Karpas-422 (cell line): ENCODE data around the gene LRRC8A. TPM values are rescaled to one million over a fixed set of nuclear protein-coding genes. Genes with fewer than 3 reads are reported as not detected.

Experiments
- DNase-seq: peaks from one replicate; pipeline ENCODE4 v3.0.0-alpha.2; 2015
- H2AFZ ChIP-seq: fragments of 200-600 bp; sonication (generic); 2 replicates; pipeline ENCODE4 v1.6.1; 2014; ENCODE audit warnings: antibody characterized with exemption, low read length, mixed read lengths
- H3K27ac ChIP-seq: fragments of 200-600 bp; sonication (generic); 2 replicates; pipeline ENCODE4 v1.5.1; 2014; ENCODE audit warnings: mild to moderate bottlenecking, low read length, moderate library complexity
- H3K27me3 ChIP-seq: fragments of 200-600 bp; sonication (generic); 2 replicates; pipeline ENCODE4 v1.6.1; 2014; ENCODE audit warnings: low read length, mixed read lengths
- H3K36me3 ChIP-seq: fragments of 200-600 bp; sonication (generic); 2 replicates; pipeline ENCODE4 v1.6.1; 2014; ENCODE audit warnings: low read length, mixed read lengths; ENCODE audit not compliant: insufficient read depth
- H3K4me1 ChIP-seq: fragments of 200-600 bp; sonication (generic); 2 replicates; pipeline ENCODE4 v1.6.1; 2014; ENCODE audit warnings: mild to moderate bottlenecking, low read length, mixed read lengths
- H3K4me2 ChIP-seq: fragments of 200-600 bp; sonication (generic); 2 replicates; pipeline ENCODE4 v1.6.1; 2014; ENCODE audit warnings: low read length, low read depth, mild to moderate bottlenecking; ENCODE audit not compliant: poor library complexity, severe bottlenecking
- H3K4me3 ChIP-seq: fragments of 200-600 bp; sonication (generic); 2 replicates; pipeline ENCODE4 v1.5.1; 2014; ENCODE audit warnings: mild to moderate bottlenecking, antibody characterized with exemption, low read length, mixed read lengths
- H3K79me2 ChIP-seq: fragments of 200-600 bp; sonication (generic); 2 replicates; pipeline ENCODE4 v1.6.1; 2014; ENCODE audit warnings: mild to moderate bottlenecking, low read length, mixed read lengths
- H3K9ac ChIP-seq: fragments of 200-600 bp; sonication (generic); 2 replicates; pipeline ENCODE4 v1.6.0; 2014; ENCODE audit warnings: low read length
- H3K9me2 ChIP-seq: fragments of 200-600 bp; sonication (generic), shearing (Covaris generic); replicated peaks from 2 replicates; pipeline ENCODE4 v1.6.0; 2014; ENCODE audit warnings: mild to moderate bottlenecking, low read length, moderate library complexity; ENCODE audit not compliant: insufficient read depth
- H3K9me3 ChIP-seq: fragments of 300-700, 200-600 bp; sonication (generic); 2 replicates; pipeline ENCODE4 v1.6.1; 2014; ENCODE audit warnings: low read length, mixed read lengths
- H4K20me1 ChIP-seq: fragments of 200-600 bp; sonication (generic); 2 replicates; pipeline ENCODE4 v1.6.1; 2014; ENCODE audit warnings: mild to moderate bottlenecking, antibody characterized with exemption, low read length, low read depth; ENCODE audit not compliant: insufficient read depth
- total RNA-seq: library from RNA; depleted of rRNA; stranded (reverse); fragments of >200 nt; shearing (Covaris generic); gene quantifications from 2 replicates; pipeline ENCODE4 v1.2.3, GENCODE V29; 2014; ENCODE audit warnings: low replicate concordance

Gene LRRC8A
- total RNA-seq, 1 experiment from 2014 or later: 6.3 TPM

DNA sequence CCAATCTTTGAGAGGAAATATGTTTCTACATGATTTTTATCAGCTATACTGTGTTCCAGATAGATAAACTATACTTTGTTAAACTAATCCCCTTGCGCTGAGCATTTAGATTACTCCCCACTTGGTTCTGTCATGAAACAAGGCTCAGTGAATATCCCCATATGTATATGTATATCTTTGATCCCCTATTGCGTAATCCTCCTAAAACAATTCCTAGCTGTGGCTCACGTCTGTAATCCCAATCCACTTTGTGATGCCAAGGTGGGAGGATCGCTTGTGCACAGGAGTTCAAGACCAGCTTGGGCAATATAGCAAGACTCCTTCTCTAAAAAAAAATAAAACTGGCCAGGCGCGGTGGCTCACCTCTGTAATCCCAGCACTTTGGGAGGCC is 41.6 kb downstream of the LRRC8A start:
- H3K9ac ChIP-seq: no peak overlapping the region
- no peak overlapping the region for H3K4me3 ChIP-seq
- H2AFZ ChIP-seq: no peak overlapping the region
- no peaks in the 10 kb centered on the region for H3K27me3 ChIP-seq
- H3K4me2 ChIP-seq: no peak overlapping the region
- no peaks in the 10 kb centered on the region for H3K79me2 ChIP-seq
- no peak overlapping the region for H3K27ac ChIP-seq
- H3K36me3 ChIP-seq: no peaks in the 10 kb centered on the region
- H4K20me1 ChIP-seq: no peaks in the 10 kb centered on the region
- H3K4me1 ChIP-seq: peaks cover 17% of the 10 kb centered on the region
- H3K9me2 ChIP-seq: no peaks in the 10 kb centered on the region
- no peak for DNase-seq
- H3K9me3 ChIP-seq: no peaks in the 10 kb centered on the region

DNA sequence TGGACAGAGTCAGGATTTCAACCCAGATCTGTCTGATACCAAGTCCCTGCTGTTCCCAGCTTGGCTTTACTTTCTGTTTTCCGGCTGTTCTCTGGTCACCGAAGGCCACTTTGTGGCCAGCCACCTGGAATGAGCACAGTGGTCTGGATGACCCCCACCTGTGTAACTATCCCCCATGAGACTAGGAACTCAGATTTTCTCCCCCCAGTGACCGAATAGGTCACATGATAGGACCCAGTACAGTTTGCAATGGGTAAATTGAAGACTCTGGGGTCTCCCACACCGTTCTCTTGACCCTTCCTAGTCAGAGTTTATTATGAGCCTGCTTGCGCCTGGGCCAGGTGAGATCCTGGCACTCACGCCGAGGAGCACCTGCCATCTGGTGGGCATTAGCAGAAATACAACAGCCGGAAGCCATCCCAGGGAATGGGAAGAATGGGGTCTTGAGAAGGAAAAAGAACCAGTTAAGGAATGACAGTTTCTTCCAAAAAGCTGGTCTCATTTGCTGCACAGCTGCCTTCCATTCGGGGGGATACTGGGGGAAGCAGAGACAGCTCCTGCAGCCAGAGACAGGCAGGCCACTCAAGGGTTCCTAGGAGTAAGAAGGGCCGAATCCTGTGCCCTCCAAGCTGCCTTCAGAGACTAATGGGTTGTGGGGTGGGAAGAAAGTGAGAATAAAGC is 45.9 kb downstream of the LRRC8A start:
- Histone ChIP-seq H3K4me2 (no peak overlapping the region), H3K27ac (no peak overlapping the region), H3K36me3 (no peaks in the 10 kb centered on the region), H4K20me1 (no peaks in the 10 kb centered on the region), H3K4me3 (no peak overlapping the region), H3K4me1 (no peaks in the 10 kb centered on the region), H3K9ac (no peak overlapping the region), H3K9me2 (no peaks in the 10 kb centered on the region), H2AFZ (peak overlapping the region; percentile 63; the same call in 1 of the 2 replicates), H3K79me2 (no peaks in the 10 kb centered on the region), H3K9me3 (no peaks in the 10 kb centered on the region), H3K27me3 (no peaks in the 10 kb centered on the region)
- DNase-seq: peak; percentile 83

DNA sequence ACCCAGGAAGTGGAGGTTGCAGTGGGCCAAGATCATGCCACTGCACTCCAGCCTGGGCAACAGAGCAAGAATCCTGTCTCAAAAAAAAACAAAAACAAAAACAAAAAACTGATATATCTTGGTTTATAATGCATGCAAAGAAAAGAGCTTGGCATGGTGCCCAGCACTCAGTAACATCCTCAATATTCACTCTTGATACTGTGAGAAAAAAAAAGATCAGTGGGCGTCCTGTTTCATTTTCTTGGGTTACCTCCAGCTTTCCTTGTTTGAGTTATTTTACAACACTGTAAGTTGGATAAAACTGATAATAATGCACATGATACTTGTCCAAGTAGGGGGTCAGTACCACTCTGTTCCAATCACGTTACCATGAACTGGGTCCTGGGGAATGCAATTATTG is 46.7 kb downstream of the LRRC8A start:
- Histone ChIP-seq H3K79me2 (no peaks in the 10 kb centered on the region), H2AFZ (no peak overlapping the region), H3K4me3 (no peak overlapping the region), H3K9ac (no peak overlapping the region), H4K20me1 (no peaks in the 10 kb centered on the region), H3K27me3 (no peaks in the 10 kb centered on the region), H3K9me3 (no peaks in the 10 kb centered on the region), H3K36me3 (no peaks in the 10 kb centered on the region), H3K4me1 (no peaks in the 10 kb centered on the region), H3K9me2 (no peaks in the 10 kb centered on the region), H3K27ac (no peak overlapping the region), H3K4me2 (no peak overlapping the region)
- DNase-seq: no peak

DNA sequence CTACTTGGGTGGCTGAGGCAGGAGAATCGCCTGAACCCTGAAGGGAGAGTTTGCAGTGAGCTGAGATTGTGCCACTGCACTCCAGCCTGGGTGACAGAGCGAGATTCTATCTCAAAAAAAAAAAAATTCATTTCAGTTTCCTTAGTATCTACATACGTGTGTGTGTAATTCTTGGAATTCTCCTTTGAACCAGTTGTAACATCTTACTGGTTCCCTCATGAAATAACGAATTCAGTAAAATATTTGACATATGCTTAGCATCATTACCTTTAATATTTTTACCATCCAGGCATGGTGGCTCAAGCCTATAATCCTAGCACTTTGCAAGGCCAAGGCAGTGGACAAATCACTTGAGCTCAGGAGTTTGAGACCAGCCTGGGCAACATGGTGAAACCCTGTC is 47.6 kb downstream of the LRRC8A start:
- no peak overlapping the region for H3K4me2 ChIP-seq
- no peak for DNase-seq
- no peak overlapping the region for H2AFZ ChIP-seq
- H3K9ac ChIP-seq: no peak overlapping the region
- H3K27ac ChIP-seq: no peak overlapping the region
- H3K4me1 ChIP-seq: no peaks in the 10 kb centered on the region
- H3K27me3 ChIP-seq: no peaks in the 10 kb centered on the region
- H3K9me2 ChIP-seq: no peaks in the 10 kb centered on the region
- no peaks in the 10 kb centered on the region for H3K36me3 ChIP-seq
- no peak overlapping the region for H3K4me3 ChIP-seq
- no peaks in the 10 kb centered on the region for H3K9me3 ChIP-seq
- no peaks in the 10 kb centered on the region for H4K20me1 ChIP-seq
- H3K79me2 ChIP-seq: no peaks in the 10 kb centered on the region

DNA sequence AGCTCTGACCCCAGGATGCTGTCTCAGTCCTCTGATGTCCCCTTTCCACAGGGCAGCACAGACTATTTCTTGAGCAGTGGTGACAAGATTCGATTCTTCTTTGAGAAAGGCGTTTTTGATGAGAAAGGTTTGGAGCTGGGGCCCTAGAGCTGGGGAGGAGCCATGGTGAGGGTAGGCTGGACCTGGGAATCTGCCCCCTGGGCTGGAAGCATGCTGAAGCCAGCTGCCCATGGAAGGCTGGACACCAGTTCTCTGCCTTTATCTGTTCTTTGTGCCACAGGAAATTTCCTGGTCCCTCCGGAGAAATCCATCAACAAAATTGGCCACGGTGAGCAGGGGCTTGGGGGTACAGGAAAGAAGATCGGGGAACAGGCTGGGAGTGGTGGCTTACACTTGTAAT is 51.8 kb downstream of the LRRC8A start:
- H3K27me3 ChIP-seq: no peaks in the 10 kb centered on the region
- DNase-seq: no peak
- H4K20me1 ChIP-seq: no peaks in the 10 kb centered on the region
- no peak overlapping the region for H3K4me2 ChIP-seq
- no peaks in the 10 kb centered on the region for H3K9me3 ChIP-seq
- no peak overlapping the region for H2AFZ ChIP-seq
- H3K79me2 ChIP-seq: no peaks in the 10 kb centered on the region
- H3K9me2 ChIP-seq: no peaks in the 10 kb centered on the region
- H3K36me3 ChIP-seq: no peaks in the 10 kb centered on the region
- no peak overlapping the region for H3K27ac ChIP-seq
- H3K4me1 ChIP-seq: no peaks in the 10 kb centered on the region
- H3K4me3 ChIP-seq: no peak overlapping the region
- H3K9ac ChIP-seq: no peak overlapping the region

DNA sequence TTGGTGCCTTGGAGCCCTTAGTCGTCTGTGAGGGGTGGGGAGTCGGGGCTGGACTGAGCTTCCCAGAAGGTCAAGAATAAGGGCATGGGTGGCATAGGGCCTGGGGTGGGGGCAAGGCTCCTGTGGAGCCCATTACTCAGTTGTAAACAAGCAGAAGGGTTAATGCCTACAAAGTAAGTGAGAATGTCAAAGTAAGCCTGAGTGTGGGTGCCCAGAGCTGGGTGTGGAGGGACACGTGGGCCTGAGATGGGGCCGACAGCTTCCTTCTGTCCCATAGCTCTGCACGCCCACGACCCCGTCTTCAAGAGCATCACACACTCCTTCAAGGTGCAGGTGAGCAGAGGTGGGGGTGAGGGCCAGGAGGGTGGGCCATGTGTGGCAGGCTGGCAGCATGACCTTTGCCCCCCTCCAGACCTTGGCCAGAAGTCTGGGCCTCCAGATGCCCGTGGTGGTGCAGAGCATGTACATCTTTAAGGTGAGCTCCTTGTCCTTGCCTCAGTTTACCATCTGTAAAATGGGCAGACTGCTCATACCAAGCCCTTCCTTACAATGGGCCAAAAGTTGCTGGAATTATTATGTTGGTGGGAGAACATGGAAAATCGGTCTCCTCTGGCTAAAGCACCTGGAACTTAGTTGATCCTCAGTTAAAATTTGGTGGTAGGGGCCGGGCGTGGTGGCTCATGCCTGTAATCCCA is 54.4 kb downstream of the LRRC8A start:
- no peak overlapping the region for H2AFZ ChIP-seq
- H3K4me2 ChIP-seq: no peak overlapping the region
- no peaks in the 10 kb centered on the region for H3K36me3 ChIP-seq
- no peak overlapping the region for H3K27ac ChIP-seq
- no peaks in the 10 kb centered on the region for H3K9me2 ChIP-seq
- DNase-seq: no peak
- no peaks in the 10 kb centered on the region for H4K20me1 ChIP-seq
- no peak overlapping the region for H3K4me3 ChIP-seq
- H3K4me1 ChIP-seq: no peaks in the 10 kb centered on the region
- H3K9me3 ChIP-seq: no peaks in the 10 kb centered on the region
- no peak overlapping the region for H3K9ac ChIP-seq
- H3K27me3 ChIP-seq: no peaks in the 10 kb centered on the region
- H3K79me2 ChIP-seq: no peaks in the 10 kb centered on the region

DNA sequence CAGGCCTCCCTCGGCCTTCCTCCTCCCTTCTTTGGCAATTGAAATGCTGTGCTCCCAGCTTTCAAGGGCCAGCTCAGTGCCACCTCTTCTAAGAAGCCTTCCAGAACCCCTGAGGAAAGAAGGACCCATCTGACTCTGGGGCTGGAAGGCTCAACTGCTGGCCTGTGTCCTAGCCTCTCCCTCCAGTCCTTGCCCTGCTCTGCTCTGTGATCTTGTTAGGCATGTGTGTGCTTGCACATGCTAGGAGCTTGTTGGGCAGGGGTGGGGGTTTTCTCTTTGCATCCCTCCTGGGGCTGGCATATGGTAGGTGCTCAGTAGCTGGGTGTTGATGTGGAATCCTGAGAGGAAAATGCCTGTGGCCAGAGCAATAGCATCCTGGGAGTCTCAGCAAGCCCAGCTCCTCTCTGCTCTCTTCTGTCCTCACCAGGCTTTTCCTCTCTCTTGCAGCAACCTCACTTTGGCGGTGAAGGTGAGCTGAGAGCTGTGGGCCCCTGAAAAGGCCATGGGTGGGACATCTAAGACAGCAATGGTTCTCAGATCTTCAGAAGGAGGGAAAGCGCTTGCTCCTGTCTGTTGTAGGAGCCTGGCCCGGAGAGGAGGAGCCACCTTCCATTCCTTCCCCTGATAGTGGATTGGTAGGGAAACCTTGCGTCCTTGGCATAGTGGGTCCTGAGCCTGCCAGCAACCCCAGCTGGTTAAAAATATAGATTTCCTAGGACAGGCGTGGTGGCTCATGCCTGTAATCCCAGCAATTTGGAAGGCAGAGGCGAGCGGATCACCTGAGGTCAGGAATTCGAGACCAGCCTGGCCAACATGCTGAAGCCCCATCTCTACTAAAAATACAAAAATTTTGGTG is 55.6 kb downstream of the LRRC8A start:
- no peak overlapping the region for H3K4me3 ChIP-seq
- H3K36me3 ChIP-seq: no peaks in the 10 kb centered on the region
- H3K4me2 ChIP-seq: no peak overlapping the region
- no peaks in the 10 kb centered on the region for H3K27me3 ChIP-seq
- H3K9me3 ChIP-seq: no peaks in the 10 kb centered on the region
- H3K4me1 ChIP-seq: no peaks in the 10 kb centered on the region
- H3K9me2 ChIP-seq: no peaks in the 10 kb centered on the region
- no peak overlapping the region for H3K9ac ChIP-seq
- H3K27ac ChIP-seq: no peak overlapping the region
- no peak overlapping the region for H2AFZ ChIP-seq
- H4K20me1 ChIP-seq: no peaks in the 10 kb centered on the region
- no peak for DNase-seq
- no peaks in the 10 kb centered on the region for H3K79me2 ChIP-seq

DNA sequence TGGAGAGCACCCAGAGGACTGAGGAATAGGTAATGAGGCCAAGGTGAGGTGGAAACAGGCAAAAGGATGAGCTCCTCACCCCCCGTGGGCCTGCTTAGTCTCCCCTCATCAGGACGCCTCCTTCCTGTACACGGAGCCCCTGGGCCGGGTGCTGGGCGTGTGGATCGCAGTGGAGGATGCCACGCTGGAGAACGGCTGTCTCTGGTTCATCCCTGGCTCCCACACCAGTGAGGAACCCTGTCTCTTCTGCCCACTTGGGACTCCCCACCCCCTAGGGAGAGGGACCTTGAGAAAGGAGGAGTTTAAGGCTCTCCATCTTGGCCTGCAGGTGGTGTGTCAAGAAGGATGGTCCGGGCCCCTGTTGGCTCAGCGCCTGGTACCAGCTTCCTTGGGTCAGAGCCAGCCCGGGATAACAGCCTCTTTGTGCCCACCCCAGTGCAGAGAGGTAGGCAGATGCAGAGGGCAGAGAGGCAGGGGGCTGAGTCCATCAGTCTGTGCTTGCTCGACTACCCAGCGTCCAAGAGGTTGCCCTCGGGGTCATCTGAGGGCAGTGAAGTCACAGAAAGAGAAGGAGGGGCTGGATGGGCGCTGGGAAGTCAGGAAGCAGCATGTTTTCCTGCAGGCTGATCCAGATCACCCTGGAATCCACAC is 58.5 kb downstream of the LRRC8A start:
- Histone ChIP-seq H3K27ac (no peak overlapping the region), H3K27me3 (no peaks in the 10 kb centered on the region), H3K9me2 (no peaks in the 10 kb centered on the region), H3K9ac (no peak overlapping the region), H3K4me1 (no peaks in the 10 kb centered on the region), H3K9me3 (no peaks in the 10 kb centered on the region), H4K20me1 (no peaks in the 10 kb centered on the region), H3K36me3 (no peaks in the 10 kb centered on the region), H3K4me2 (no peak overlapping the region), H3K79me2 (no peaks in the 10 kb centered on the region), H2AFZ (no peak overlapping the region), H3K4me3 (no peak overlapping the region)
- no peak for DNase-seq
